Measurements from ENCODE around the gene IPPK. TPM values are rescaled to one million over a fixed set of nuclear protein-coding genes. Genes with fewer than 3 reads are reported as not detected.

The IPPK gene
- total RNA-seq, 1 donor from 2014 or later: 10.1 TPM

GRCh38 chr9:92608241-92608908, 61.6 kb downstream of the IPPK start:
- DNase-seq (ENCODE audit: low spot score): no peak
- H3K27ac Mint-ChIP-seq (ENCODE audit: unreplicated experiment): no peak overlapping the region

DNA sequence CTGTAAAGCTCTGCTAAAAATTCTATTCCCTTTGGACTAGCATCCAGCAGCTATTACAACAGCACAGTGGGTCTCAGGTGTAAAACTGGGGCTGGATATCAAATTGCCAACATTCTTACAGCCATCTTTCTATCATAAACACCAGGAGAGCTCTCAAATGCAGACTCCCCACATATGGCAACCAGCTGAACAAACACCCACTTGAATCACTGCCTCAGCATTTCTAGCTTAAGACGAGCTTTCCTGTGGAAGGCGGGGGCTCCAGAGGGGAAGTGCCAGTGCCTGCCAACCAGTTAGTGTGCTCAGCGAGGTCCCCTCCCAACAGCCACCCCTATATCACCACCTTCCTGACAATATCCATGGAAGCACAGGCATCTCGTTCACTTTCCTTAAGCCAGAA, 62.2 kb downstream of the IPPK start:
- peaks cover 8% of the 10 kb centered on the region for H3K4me1 Mint-ChIP-seq (ENCODE audit: unreplicated experiment)
- H3K36me3 Mint-ChIP-seq (ENCODE audit: low read depth, unreplicated experiment): peaks cover 22% of the 10 kb centered on the region
- H3K27ac Mint-ChIP-seq (ENCODE audit: unreplicated experiment): no peak overlapping the region
- TF ChIP-seq, protein P1, sequence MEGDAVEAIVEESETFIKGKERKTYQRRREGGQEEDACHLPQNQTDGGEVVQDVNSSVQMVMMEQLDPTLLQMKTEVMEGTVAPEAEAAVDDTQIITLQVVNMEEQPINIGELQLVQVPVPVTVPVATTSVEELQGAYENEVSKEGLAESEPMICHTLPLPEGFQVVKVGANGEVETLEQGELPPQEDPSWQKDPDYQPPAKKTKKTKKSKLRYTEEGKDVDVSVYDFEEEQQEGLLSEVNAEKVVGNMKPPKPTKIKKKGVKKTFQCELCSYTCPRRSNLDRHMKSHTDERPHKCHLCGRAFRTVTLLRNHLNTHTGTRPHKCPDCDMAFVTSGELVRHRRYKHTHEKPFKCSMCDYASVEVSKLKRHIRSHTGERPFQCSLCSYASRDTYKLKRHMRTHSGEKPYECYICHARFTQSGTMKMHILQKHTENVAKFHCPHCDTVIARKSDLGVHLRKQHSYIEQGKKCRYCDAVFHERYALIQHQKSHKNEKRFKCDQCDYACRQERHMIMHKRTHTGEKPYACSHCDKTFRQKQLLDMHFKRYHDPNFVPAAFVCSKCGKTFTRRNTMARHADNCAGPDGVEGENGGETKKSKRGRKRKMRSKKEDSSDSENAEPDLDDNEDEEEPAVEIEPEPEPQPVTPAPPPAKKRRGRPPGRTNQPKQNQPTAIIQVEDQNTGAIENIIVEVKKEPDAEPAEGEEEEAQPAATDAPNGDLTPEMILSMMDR (IDR thresholded peaks at IDR 0.05; ENCODE audit: unreplicated experiment): no peak
- no peak for DNase-seq (ENCODE audit: low spot score)
- no peaks in the 10 kb centered on the region for H3K9me3 Mint-ChIP-seq (ENCODE audit: unreplicated experiment)
- no peak overlapping the region for H3K4me3 Mint-ChIP-seq (ENCODE audit: unreplicated experiment)
- peaks cover 5% of the 10 kb centered on the region for H3K27me3 Mint-ChIP-seq (ENCODE audit: unreplicated experiment)

More at GRCh38 chr9:92608241-92608908, 61.6 kb downstream of the IPPK start:
- Mint-ChIP-seq H3K4me1 (ENCODE audit: unreplicated experiment) (peaks cover 8% of the 10 kb centered on the region), H3K9me3 (ENCODE audit: unreplicated experiment) (no peaks in the 10 kb centered on the region), H3K27me3 (ENCODE audit: unreplicated experiment) (peaks cover 5% of the 10 kb centered on the region), H3K36me3 (ENCODE audit: low read depth, unreplicated experiment) (peaks cover 19% of the 10 kb centered on the region), H3K4me3 (ENCODE audit: unreplicated experiment) (no peak overlapping the region)
- TF ChIP-seq, protein P1 (IDR thresholded peaks at IDR 0.05; ENCODE audit: unreplicated experiment): no peak

- H3K4me1 Mint-ChIP-seq (ENCODE audit: unreplicated experiment): peaks cover 8% of the 10 kb centered on the region
- peaks cover 5% of the 10 kb centered on the region for H3K27me3 Mint-ChIP-seq (ENCODE audit: unreplicated experiment)
- TF ChIP-seq, protein P1 (IDR thresholded peaks at IDR 0.05; ENCODE audit: unreplicated experiment): no peak
- no peaks in the 10 kb centered on the region for H3K9me3 Mint-ChIP-seq (ENCODE audit: unreplicated experiment)
- DNase-seq (ENCODE audit: low spot score): no peak
- H3K36me3 Mint-ChIP-seq (ENCODE audit: low read depth, unreplicated experiment): peaks cover 18% of the 10 kb centered on the region
- no peak overlapping the region for H3K4me3 Mint-ChIP-seq (ENCODE audit: unreplicated experiment)
- H3K27ac Mint-ChIP-seq (ENCODE audit: unreplicated experiment): no peak overlapping the region
These were observed 62.8 kb downstream of the IPPK start for GRCh38 chr9:92607088-92607487.

- H3K9me3 Mint-ChIP-seq (ENCODE audit: unreplicated experiment): no peaks in the 10 kb centered on the region
- peaks cover 7% of the 10 kb centered on the region for H3K27me3 Mint-ChIP-seq (ENCODE audit: unreplicated experiment)
These were observed 64.7 kb downstream of the IPPK start for GRCh38 chr9:92605224-92605623.

DNA sequence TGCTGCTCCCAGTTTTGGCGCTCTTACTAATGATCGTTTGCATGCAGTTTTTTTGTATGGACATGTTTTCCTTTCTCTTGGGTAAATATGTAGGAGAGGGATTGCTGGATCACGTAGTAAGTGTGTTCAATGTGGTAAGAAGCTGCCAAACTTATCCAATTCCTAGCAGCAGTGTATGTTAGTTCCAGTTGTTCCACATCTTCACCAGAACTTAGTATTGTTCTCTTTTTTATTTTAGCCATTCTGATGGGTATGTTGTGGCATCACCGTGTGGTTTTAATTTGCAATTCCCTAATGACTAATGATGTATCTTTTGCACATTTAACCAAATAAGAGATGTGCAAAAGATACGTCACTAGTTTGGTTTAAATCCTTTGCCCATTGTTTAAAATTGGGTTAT, 65.9 kb downstream of the IPPK start:
- Mint-ChIP-seq H3K4me3 (ENCODE audit: unreplicated experiment) (no peak overlapping the region), H3K9me3 (ENCODE audit: unreplicated experiment) (no peaks in the 10 kb centered on the region), H3K27ac (ENCODE audit: unreplicated experiment) (no peak overlapping the region), H3K36me3 (ENCODE audit: low read depth, unreplicated experiment) (peaks cover 10% of the 10 kb centered on the region), H3K27me3 (ENCODE audit: unreplicated experiment) (peaks cover 7% of the 10 kb centered on the region), H3K4me1 (ENCODE audit: unreplicated experiment) (peaks cover 8% of the 10 kb centered on the region)
- TF ChIP-seq, protein P1 (IDR thresholded peaks at IDR 0.05; ENCODE audit: unreplicated experiment): no peak
- no peak for DNase-seq (ENCODE audit: low spot score)

More at GRCh38 chr9:92605224-92605623, 64.7 kb downstream of the IPPK start:
- peaks cover 10% of the 10 kb centered on the region for H3K36me3 Mint-ChIP-seq (ENCODE audit: low read depth, unreplicated experiment)
- TF ChIP-seq, protein P1 (IDR thresholded peaks at IDR 0.05; ENCODE audit: unreplicated experiment): no peak
- no peak overlapping the region for H3K4me3 Mint-ChIP-seq (ENCODE audit: unreplicated experiment)
- DNase-seq (ENCODE audit: low spot score): no peak
- peaks cover 8% of the 10 kb centered on the region for H3K4me1 Mint-ChIP-seq (ENCODE audit: unreplicated experiment)
- no peak overlapping the region for H3K27ac Mint-ChIP-seq (ENCODE audit: unreplicated experiment)

Data from endothelial cell (in vitro differentiated cells).